ENCODE data around the gene CD6. TPM values are rescaled to one million over a fixed set of nuclear protein-coding genes. Genes with fewer than 3 reads are reported as not detected.

The CD6 gene
- total RNA-seq: 100 to 1,000 TPM; 349 to 352 TPM

GRCh38 chr11:60971520-60971919 is at the start of gene CD6:
Gene CD6 (plus strand): TSS chr11:60971680. CDS start chr11:60971866, 186 bp downstream.

GRCh38 chr11:60924110-60924905 is 47.2 kb upstream of the CD6 start, which contains the start of gene TMEM132A:
Gene TMEM132A (plus strand): TSS chr11:60924460. CDS start chr11:60924634, 174 bp downstream.

GRCh38 chr11:60951904-60952741 is 19.4 kb upstream of the CD6 start, which contains the start of gene SLC15A3:
Gene SLC15A3 (minus strand): TSS chr11:60952176. CDS start chr11:60951551, 625 bp downstream.

Other genes starting within 250 kb of the CD6 start
- gene MS4A18, start 247.0 kb upstream of the CD6 start, total RNA-seq: not detected
- gene MS4A15, start 214.8 kb upstream of the CD6 start, total RNA-seq: not detected
- not detected for gene MS4A10, start 186.3 kb upstream of the CD6 start, total RNA-seq
- 10 to 100 TPM; 14.9 to 16.2 TPM for gene CCDC86, start 129.6 kb upstream of the CD6 start, total RNA-seq
- gene PTGDR2, start 115.7 kb upstream of the CD6 start, total RNA-seq: under 1 TPM; 0.70 to 0.91 TPM
- not detected for gene ZP1, start 104.1 kb upstream of the CD6 start, total RNA-seq
- 100 to 1,000 TPM; 107 to 116 TPM for gene PRPF19, start 65.1 kb upstream of the CD6 start, total RNA-seq
- gene TMEM109, start 57.5 kb upstream of the CD6 start, total RNA-seq: 10 to 100 TPM; 89.6 to 93.6 TPM
- under 1 TPM; 0.31 to 0.38 TPM for gene TMEM132A, start 47.2 kb upstream of the CD6 start, total RNA-seq
- 1 to 10 TPM; 3.7 to 3.8 TPM for gene SLC15A3, start 19.5 kb upstream of the CD6 start, total RNA-seq
- gene CD5, start 130.8 kb downstream of the CD6 start, total RNA-seq: 100 to 1,000 TPM; 393 to 405 TPM
- gene VPS37C, start 189.7 kb downstream of the CD6 start, total RNA-seq: 1 to 10 TPM; 5.0 to 6.2 TPM
- gene PGA3, start 231.8 kb downstream of the CD6 start, total RNA-seq: not detected